AG04450 (cell line): Measurements from ENCODE around the gene SLX9. TPM values are rescaled to one million over a fixed set of nuclear protein-coding genes. Genes with fewer than 3 reads are reported as not detected.

Experiments
- CTCF ChIA-PET: fragments of 300-600, 350-600 bp; formaldehyde crosslinking; extraction: SDS; loops from one replicate; lab custom pipeline; 2022; ENCODE audit warnings: antibody characterized with exemption, inconsistent platforms; lab: Charles Lee
- POLR2A ChIA-PET: fragments of 350-600 bp; formaldehyde crosslinking; extraction: SDS; loops from one replicate; lab custom pipeline; 2021; ENCODE audit warnings: antibody characterized with exemption, inconsistent platforms; lab: Yijun Ruan, JAX
- DNase-seq: peaks from one replicate; pipeline ENCODE4 v3.0.0-alpha.2; 2011; ENCODE audit warnings: low read depth, low spot score
- H3K27ac ChIP-seq: one replicate; pipeline ENCODE4 v1.5.1; 2012; ENCODE audit warnings: low read depth, low read length, control low read depth
- H3K27me3 ChIP-seq: one replicate; pipeline ENCODE4 v1.6.0; 2012; ENCODE audit warnings: low read length; ENCODE audit not compliant: control insufficient read depth, insufficient read depth
- H3K4me3 ChIP-seq: 2 replicates; pipeline ENCODE4 v1.5.1; 2011; ENCODE audit warnings: mild to moderate bottlenecking, low read depth, low read length, control low read depth
- H3K9me3 ChIP-seq: 2 replicates; pipeline ENCODE4 v1.5.1; 2012; ENCODE audit warnings: low read length; ENCODE audit not compliant: control insufficient read depth, insufficient read depth
- CTCF ChIP-seq: IDR thresholded peaks from 2 replicates; pipeline ENCODE4 v1.5.1; 2011; ENCODE audit warnings: low read depth, low read length, control low read depth, inconsistent platforms
- polyA plus RNA-seq: library from polyadenylated mRNA; depleted of rRNA; stranded (reverse); fragments of >200 nt; gene quantifications from 2 replicates; pipeline ENCODE4 v1.2.3, GENCODE V29; 2011

SLX9 gene
- polyA plus RNA-seq, 1 experiment: 11.4 TPM

- DNase-seq: no peak
- ChIA-PET CTCF (no interaction called here), POLR2A (no interaction called here)
- Histone ChIP-seq H3K9me3 (peaks cover 20% of the 10 kb centered on the region; the same call in 1 of the 2 replicates), H3K27me3 (peaks cover 49% of the 10 kb centered on the region), H3K4me3 (no peak overlapping the region), H3K27ac (no peak overlapping the region)
- no peak for TF ChIP-seq CTCF
Measured at GRCh38 chr21:44994695-44995342, 55.0 kb downstream of the SLX9 start.

DNA sequence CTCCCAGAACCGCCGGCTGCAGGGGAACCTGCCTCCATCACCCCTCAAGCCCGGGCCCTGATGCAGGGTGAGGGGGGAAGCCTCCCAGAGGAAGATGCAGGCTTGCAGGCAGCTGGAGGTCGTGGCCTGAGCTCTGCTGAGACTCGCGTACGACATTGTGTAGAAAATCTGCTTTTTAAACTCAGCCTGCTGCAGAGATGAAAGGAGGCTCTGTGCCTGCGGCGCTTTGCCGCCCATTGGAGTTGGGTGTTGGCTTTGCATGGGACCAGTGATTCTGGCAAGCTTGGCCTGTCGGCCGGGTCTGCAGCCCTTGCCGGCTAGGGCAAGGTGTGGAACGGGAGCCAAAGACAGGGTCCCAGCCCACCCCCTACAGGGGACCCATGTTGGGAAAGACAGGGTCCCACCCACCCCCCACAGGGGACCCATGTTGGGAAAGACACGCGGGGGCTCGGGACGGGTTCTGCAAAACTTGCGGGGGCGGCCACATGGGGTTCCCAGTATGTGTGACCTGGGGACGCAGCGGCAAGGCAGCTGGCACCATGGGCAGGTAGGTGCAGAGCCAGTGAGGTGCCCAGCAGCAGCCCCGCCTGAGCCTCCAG lies 55.6 kb downstream of the SLX9 start:
- POLR2A ChIA-PET: no interaction called here
- Histone ChIP-seq H3K4me3 (no peak overlapping the region), H3K9me3 (peaks cover 21% of the 10 kb centered on the region), H3K27ac (no peak overlapping the region), H3K27me3 (peaks cover 49% of the 10 kb centered on the region)
- CTCF ChIA-PET: no interaction called here
- DNase-seq: no peak
- no peak for TF ChIP-seq CTCF

- Histone ChIP-seq H3K9me3 (peaks cover 19% of the 10 kb centered on the region), H3K27ac (no peak overlapping the region), H3K27me3 (peaks cover 46% of the 10 kb centered on the region), H3K4me3 (no peak overlapping the region)
- CTCF ChIA-PET: no interaction called here
- POLR2A ChIA-PET: no interaction called here
- DNase-seq: no peak
- TF ChIP-seq CTCF: no peak
Measured at GRCh38 chr21:44996096-44996495, 56.3 kb downstream of the SLX9 start.

DNA sequence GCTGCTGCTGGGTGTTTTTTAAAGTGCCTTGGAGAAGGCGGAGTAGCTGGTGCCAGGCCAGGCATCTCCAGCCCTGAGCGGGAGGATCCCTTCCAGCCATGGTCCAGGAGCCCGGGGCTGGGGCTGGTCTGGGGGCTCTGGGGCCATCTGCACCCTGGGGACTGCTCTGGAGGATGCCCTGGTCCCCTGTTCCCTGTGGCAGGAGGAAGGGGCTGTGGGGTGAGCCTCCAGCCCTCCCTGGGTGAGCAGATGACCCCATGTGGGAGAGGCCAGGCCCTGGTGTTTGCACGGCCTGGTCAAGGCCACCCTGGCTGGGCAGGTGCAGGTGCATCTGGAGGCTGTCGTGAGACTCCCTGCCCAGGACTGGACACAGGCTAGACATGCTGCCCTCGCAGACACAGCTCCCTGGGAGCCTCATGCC lies 56.7 kb downstream of the SLX9 start:
- TF ChIP-seq CTCF: no peak
- Histone ChIP-seq H3K27me3 (peaks cover 46% of the 10 kb centered on the region), H3K9me3 (peaks cover 19% of the 10 kb centered on the region), H3K4me3 (no peak overlapping the region), H3K27ac (no peak overlapping the region)
- ChIA-PET CTCF (no interaction called here), POLR2A (interaction anchor here (0.7 kb wide), 1 partner anchor 55 kb away, joined by 3 read pairs; no protein-coding TSS in a partner anchor)
- no peak for DNase-seq
